Small intestine (tissue), 7 donors: ENCODE data around the gene BIN2. TPM values are rescaled to one million over a fixed set of nuclear protein-coding genes. Genes with fewer than 3 reads are reported as not detected.
"Not testable (repeated sequence)": the region's sequence is repeated elsewhere in the genome, so short reads cannot be mapped to it uniquely, and the experiment has no call there.

Source experiments
- DNase-seq, 2 donors: peaks; one replicate each; pipeline versions ENCODE4 v3.0.0 to v3.0.0-alpha.2; 2013
- FAIRE-seq: peaks from 2 replicates; lab custom pipeline; 2012; peaks lifted over from hg19 to GRCh38; lab: Jason Lieb, UNC
- H3K27ac ChIP-seq, 3 donors: one replicate each; pipeline ENCODE4 v1.5.1; 2013; ENCODE audit warnings: low read length in 2 of 3, mild to moderate bottlenecking in 2 of 3, control low read depth in 1 of 3, inconsistent platforms in 1 of 3, low read depth in 1 of 3, moderate library complexity in 1 of 3
- H3K27me3 ChIP-seq, 3 donors: one replicate each; pipeline ENCODE4 v1.6.1; 2013; ENCODE audit warnings: low read length in 3 of 3, inconsistent platforms in 1 of 3; ENCODE audit not compliant: control insufficient read depth in 3 of 3, insufficient read depth in 3 of 3
- H3K36me3 ChIP-seq, 3 donors: one replicate each; pipeline ENCODE4 v1.6.1; 2013; ENCODE audit warnings: low read length in 3 of 3, inconsistent platforms in 1 of 3, low read depth in 1 of 3, mild to moderate bottlenecking in 1 of 3, moderate library complexity in 1 of 3; ENCODE audit not compliant: control insufficient read depth in 3 of 3, insufficient read depth in 2 of 3
- H3K4me1 ChIP-seq, 3 donors: one replicate each; pipeline ENCODE4 v1.6.1; 2013; ENCODE audit warnings: low read length in 2 of 3, inconsistent platforms in 1 of 3, low read depth in 1 of 3, mild to moderate bottlenecking in 1 of 3, moderate library complexity in 1 of 3; ENCODE audit not compliant: control insufficient read depth in 3 of 3, insufficient read depth in 2 of 3
- H3K4me3 ChIP-seq, 3 donors: one replicate each; pipeline ENCODE4 v1.5.1; 2013; ENCODE audit warnings: low read length in 3 of 3, control low read depth in 1 of 3, inconsistent platforms in 1 of 3, low read depth in 1 of 3, mild to moderate bottlenecking in 1 of 3, moderate library complexity in 1 of 3
- H3K9me3 ChIP-seq, 2 donors: one replicate each; pipeline ENCODE4 v1.6.1; 2013; ENCODE audit warnings: low read depth in 1 of 2, low read length in 1 of 2; ENCODE audit not compliant: control insufficient read depth in 2 of 2, insufficient read depth in 1 of 2
- WGBS, 3 donors: extraction: QIAGEN DNeasy Blood & Tissue Kit; methylation state at CpG; one replicate each; pipeline ENCODE4 v1.1.7; 2013; 5-methylcytosine and 5-hydroxymethylcytosine counted together
- polyA plus RNA-seq, 4 donors: library from polyadenylated mRNA; stranded (reverse) in 3 of 4; unstranded in 1 of 4; fragments of 200-250 nt in 3 of 4; fragments of 120-200 nt in 1 of 4; gene quantifications; one replicate each; pipeline versions ENCODE4 v1.2.1 to v1.2.3, GENCODE V29; 2013
- donor health status: healthy with polysubstance abuse.
- donor health status: control.
- donor health status: control.
- donor health status: Bipolar disorder and iron deficiency.
- donor health status: healthy.

BIN2 gene
- polyA plus RNA-seq, 4 donors: 1.6 to 6.1 (median 4.0) TPM

GRCh38 chr12:51341251-51342007 is 17.5 kb upstream of the BIN2 start:
- Histone ChIP-seq H3K27me3 (no peaks in the 10 kb centered on the region), H3K9me3 (no peaks in the 10 kb centered on the region), H3K4me3 (peak overlapping the region in 2 of 3 donors; percentile 2 to 12), H3K36me3 (no peaks in the 10 kb centered on the region), H3K4me1 (peaks cover 0 to 2% (median 0%) of the 10 kb centered on the region in 3 donors), H3K27ac (no peak overlapping the region)
- FAIRE-seq (no peak), DNase-seq (peak; percentile 85 to 90)
- 23 to 32% (median 24%) methylated on average over 9 of the region's 9 CpGs for WGBS, 3 donors

DNA sequence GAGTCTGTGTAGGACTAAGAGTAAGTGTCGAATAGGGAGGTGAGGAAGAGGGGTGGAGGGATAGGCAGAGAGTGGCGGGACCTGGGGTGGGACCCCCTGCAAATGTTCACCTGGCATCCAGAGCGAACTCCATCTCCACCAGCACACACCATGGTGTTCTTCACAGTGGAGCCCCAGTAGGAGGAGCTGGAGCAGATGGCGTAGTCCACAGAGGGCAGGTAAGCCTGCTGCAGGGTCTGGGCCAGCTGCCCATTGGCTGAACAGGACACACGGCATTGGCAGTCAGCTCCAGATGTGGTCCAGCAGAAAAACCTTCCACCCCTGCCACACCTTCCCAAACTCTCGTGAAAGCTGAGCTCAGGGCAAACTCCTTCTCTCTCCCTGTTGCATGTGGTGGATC is 15.8 kb upstream of the BIN2 start:
- no peaks in the 10 kb centered on the region for H3K27me3 ChIP-seq
- H3K36me3 ChIP-seq: no peaks in the 10 kb centered on the region
- H3K27ac ChIP-seq: no peak overlapping the region
- WGBS, 3 donors: 82 to 89% (median 86%) methylated on average over 6 of the region's 6 CpGs
- no peak overlapping the region for H3K4me3 ChIP-seq
- H3K9me3 ChIP-seq: no peaks in the 10 kb centered on the region
- no peak for DNase-seq
- no peak for FAIRE-seq
- H3K4me1 ChIP-seq: peaks cover 0 to 2% (median 0%) of the 10 kb centered on the region in 3 donors

DNA sequence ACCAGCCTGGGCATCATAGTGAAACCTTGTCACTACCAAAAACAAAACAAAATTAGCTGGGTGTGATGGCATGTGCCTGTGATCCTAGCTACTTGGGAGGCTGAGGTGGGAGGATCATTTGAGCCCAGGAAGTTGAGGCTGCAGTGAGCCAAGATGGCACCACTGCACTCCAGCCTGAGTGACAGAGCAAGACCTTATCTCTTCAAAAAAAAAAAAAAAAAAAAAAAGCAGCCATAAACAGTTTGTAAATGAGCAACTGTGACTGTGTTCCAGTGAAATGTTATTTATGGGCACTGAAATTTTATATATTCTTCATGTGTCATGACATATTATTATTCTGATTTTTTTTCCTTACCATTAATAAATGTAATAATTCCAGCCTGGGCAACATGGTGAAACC is 13.4 kb upstream of the BIN2 start:
- not testable (repeated sequence) for H3K27ac ChIP-seq, H3K9me3 ChIP-seq, FAIRE-seq, H3K4me1 ChIP-seq, DNase-seq, H3K27me3 ChIP-seq, H3K4me3 ChIP-seq, H3K36me3 ChIP-seq

DNA sequence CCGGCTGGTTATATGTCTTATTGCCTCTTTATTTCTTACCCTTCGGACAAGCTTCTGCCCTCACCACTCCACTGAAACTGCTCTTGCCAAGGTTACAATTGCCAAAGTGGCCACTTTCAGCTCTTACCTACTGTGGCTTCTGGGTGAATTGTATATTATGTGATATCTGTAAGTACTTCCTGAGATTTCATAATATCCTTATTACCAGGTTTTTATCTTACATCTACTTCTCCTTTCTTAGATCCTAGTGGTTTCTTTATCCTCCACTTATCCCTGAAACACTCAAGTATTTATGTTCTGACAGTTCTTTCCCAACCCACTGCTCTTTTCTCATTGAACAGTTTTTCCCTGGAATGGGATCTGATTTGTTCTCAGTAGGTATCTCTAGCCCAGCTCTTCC is 12.0 kb upstream of the BIN2 start:
- Histone ChIP-seq H3K4me3 (no peak overlapping the region), H3K27me3 (no peaks in the 10 kb centered on the region), H3K36me3 (no peaks in the 10 kb centered on the region), H3K4me1 (no peaks in the 10 kb centered on the region), H3K9me3 (no peaks in the 10 kb centered on the region), H3K27ac (no peak overlapping the region)
- FAIRE-seq: no peak
- no peak for DNase-seq
- WGBS, 3 donors: 85 to 95% (median 85%) methylated on average over 2 of the region's 2 CpGs

- no peaks in the 10 kb centered on the region for H3K9me3 ChIP-seq
- 18 to 59% (median 47%) methylated on average over 4 of the region's 4 CpGs for WGBS, 3 donors
- H3K4me3 ChIP-seq: no peak overlapping the region
- no peak overlapping the region for H3K27ac ChIP-seq
- H3K36me3 ChIP-seq: no peaks in the 10 kb centered on the region
- H3K4me1 ChIP-seq: no peaks in the 10 kb centered on the region
- no peak for FAIRE-seq
- peak in 1 of 2 donors; percentile 26 for DNase-seq
- no peaks in the 10 kb centered on the region for H3K27me3 ChIP-seq
These were observed 10.8 kb upstream of the BIN2 start for GRCh38 chr12:51334764-51335163.

- FAIRE-seq (no peak), DNase-seq (no peak)
- no peaks in the 10 kb centered on the region for H3K36me3 ChIP-seq
- no peaks in the 10 kb centered on the region for H3K4me1 ChIP-seq
- 64 to 70% (median 68%) methylated on average over 6 of the region's 6 CpGs for WGBS, 3 donors
- no peak overlapping the region for H3K27ac ChIP-seq
- H3K27me3 ChIP-seq: no peaks in the 10 kb centered on the region
- H3K4me3 ChIP-seq: no peak overlapping the region
- H3K9me3 ChIP-seq: no peaks in the 10 kb centered on the region
These were observed 9.6 kb upstream of the BIN2 start for GRCh38 chr12:51333536-51333935.

DNA sequence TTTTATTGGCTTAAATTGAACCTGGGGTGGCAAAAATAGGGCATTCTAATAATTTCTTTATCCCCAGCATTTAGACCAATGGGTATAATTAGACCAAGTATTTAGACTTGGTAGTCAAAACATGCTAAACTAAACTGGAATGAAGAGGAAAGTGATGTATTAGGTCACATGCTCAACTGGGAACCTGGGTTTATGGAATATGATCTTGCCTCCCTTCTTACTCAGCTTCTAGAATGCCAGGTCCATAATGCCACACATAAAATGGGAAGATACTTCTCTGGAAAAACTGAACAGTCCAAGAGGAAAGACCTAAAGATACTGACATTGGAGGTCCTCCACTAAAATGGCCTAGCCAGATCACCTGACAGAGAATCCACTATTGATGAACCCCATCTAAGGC is 6.2 kb upstream of the BIN2 start:
- no peaks in the 10 kb centered on the region for H3K27me3 ChIP-seq
- FAIRE-seq (no peak), DNase-seq (no peak)
- H3K4me3 ChIP-seq: no peak overlapping the region
- H3K36me3 ChIP-seq: no peaks in the 10 kb centered on the region
- no peaks in the 10 kb centered on the region for H3K9me3 ChIP-seq
- peaks cover 0 to 3% (median 0%) of the 10 kb centered on the region in 3 donors for H3K4me1 ChIP-seq
- H3K27ac ChIP-seq: no peak overlapping the region

DNA sequence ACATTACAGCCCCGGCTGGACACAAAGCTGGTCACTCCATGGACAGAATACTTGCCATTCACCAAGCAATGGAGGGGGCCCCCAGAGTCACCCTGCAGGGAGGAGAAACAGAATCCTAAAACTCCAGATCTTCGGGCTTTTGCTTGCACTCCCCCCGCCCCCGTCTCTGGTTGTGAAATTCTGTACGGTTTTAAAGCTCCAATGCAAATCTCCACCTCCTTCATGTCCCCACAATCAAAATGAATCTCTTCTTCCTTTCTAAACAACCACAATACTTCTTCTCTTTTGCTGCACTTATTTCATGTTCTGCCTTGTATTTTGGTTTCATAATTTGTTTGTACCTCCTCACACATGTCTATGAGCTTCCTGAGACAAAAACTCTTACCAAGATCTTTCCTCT is 5.8 kb upstream of the BIN2 start:
- peak overlapping the region in 1 of 3 donors; percentile 5 for H3K27ac ChIP-seq
- FAIRE-seq (no peak), DNase-seq (no peak)
- 76 to 79% (median 78%) methylated on average over 5 of the region's 5 CpGs for WGBS, 3 donors
- H3K9me3 ChIP-seq: no peaks in the 10 kb centered on the region
- no peaks in the 10 kb centered on the region for H3K27me3 ChIP-seq
- no peak overlapping the region for H3K4me3 ChIP-seq
- H3K4me1 ChIP-seq: peaks cover 0 to 3% (median 0%) of the 10 kb centered on the region in 3 donors
- H3K36me3 ChIP-seq: no peaks in the 10 kb centered on the region

GRCh38 chr12:51328587-51328986 is 4.6 kb upstream of the BIN2 start:
- FAIRE-seq: no peak
- DNase-seq: no peak
- Histone ChIP-seq H3K27me3 (no peaks in the 10 kb centered on the region), H3K9me3 (no peaks in the 10 kb centered on the region), H3K4me1 (peaks cover 0 to 3% (median 0%) of the 10 kb centered on the region in 3 donors), H3K36me3 (no peaks in the 10 kb centered on the region), H3K27ac (no peak overlapping the region), H3K4me3 (no peak overlapping the region)
- 92 to 96% (median 93%) methylated on average over 4 of the region's 4 CpGs for WGBS, 3 donors
